G401 (cell line): ENCODE results near the gene TCF4. TPM values are rescaled to one million over a fixed set of nuclear protein-coding genes. Genes with fewer than 3 reads are reported as not detected.
"Not testable (repeated sequence)": the region's sequence is repeated elsewhere in the genome, so short reads cannot be mapped to it uniquely, and the experiment has no call there.

Experiments used
- DNase-seq: peaks from one replicate; pipeline ENCODE4 v3.0.0-alpha.2; 2015; ENCODE audit warnings: low spot score
- in situ Hi-C: cut with HindIII; loops from 2 replicates; pipeline ENCODE4 v1.10.0; 2016; ENCODE audit warnings: low sequenced_read_pairs, mixed read lengths
- total RNA-seq: library from RNA; depleted of rRNA; stranded (reverse); fragments of >200 nt; shearing (Covaris generic); gene quantifications from 2 replicates; pipeline ENCODE4 v1.2.3, GENCODE V29; 2014

Gene TCF4
- total RNA-seq, 1 experiment from 2014 or later, result 6.8 TPM

DNA sequence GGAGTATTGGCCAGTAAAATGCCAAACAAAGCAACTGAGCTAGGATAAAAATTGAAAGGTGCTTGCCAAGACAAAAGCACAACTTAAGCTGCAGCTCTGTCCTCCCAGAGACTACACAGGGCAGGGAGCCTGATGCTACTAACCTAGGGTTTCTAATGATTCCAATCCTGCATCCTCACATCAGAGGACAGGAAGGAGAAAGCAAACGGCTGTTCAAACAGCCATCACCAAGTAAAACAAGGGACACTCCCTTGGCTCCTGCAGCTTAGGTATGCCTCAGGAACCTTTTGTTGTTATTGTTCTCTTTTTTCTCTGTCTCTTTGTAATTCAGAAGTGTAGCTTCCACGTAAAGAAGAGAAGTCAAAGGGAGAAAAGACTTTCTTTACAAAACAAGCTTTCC is 99.5 kb downstream of the TCF4 start:
- in situ Hi-C loops, result no loop called here
- DNase-seq, result peak; percentile 82

DNA sequence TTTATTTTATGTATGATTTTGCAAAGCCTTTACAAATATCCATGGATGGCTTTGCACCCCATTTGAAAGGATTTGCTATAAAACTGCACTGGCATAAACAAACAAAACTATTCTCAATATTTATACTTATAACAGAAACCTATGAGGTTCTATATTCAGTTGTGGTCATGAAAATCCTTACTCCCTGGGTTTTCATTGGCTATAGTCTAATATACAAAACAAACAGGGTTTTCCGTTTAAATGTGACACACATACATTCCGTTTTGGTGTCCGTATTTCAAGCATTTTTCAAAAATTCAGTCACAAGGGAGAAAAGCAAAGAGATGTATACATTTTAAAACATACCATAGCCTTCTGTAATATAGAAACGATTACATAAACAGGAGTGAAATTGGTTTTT is 100.0 kb downstream of the TCF4 start:
- in situ Hi-C loops, result no loop called here
- no peak for DNase-seq

DNA sequence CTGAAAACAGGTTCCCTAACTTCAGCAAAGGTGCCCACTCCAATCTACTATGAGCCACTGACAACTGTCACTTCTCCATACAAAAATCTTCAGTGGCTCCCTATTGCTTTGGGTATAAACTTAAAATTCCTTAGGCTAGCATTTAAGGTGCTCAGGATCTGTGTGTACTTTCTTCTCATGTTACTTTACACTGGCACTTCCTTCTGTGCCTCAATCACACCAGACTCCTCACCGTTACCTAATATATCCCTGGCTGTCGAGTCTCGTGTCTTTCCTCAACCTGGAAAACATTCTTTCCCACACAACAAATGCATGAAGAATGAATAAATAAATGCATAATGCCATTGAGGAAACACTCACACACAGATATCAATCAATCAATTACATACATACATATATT is 101.1 kb downstream of the TCF4 start:
- in situ Hi-C loops, result no loop called here
- no peak for DNase-seq

DNA sequence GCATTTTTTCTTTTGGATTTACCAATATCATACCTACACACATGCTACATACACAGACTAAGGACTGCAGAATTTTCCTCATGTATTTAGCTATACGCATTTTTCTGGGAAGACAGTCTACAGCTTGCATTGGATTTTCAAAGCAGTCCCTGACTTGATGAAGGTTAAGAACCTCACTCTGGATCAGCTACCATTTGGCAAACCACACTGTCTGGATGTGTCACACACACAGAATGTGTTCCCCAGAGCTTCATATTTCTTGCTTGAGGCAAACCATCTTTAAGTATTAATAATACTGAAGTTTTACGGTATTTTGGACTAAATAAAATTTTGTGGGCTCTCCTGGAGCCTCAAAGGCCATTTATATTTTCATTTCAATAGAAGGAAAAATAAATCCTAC is 102.3 kb downstream of the TCF4 start:
- DNase-seq, result no peak
- in situ Hi-C loops, result no loop called here

DNA sequence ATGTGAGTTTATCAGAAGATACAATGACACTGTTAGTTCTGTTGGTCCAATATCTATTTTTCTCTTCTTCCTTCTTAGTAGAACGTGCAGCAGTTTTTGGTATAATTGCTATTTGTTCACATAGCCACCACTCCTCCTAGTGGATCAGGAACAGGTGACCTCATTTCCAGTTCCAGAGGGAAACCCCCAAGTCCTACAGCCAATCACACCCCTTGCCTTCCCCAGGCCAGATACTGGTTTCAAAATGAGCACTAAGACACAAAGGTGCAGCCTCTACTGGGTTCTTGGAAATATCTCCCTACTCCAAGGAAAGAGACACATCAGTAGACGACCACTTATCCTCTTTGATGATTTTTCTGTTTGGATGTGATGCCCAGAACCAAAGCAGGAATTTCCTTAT is 103.2 kb downstream of the TCF4 start:
- in situ Hi-C loops, result no loop called here
- DNase-seq, result no peak

DNA sequence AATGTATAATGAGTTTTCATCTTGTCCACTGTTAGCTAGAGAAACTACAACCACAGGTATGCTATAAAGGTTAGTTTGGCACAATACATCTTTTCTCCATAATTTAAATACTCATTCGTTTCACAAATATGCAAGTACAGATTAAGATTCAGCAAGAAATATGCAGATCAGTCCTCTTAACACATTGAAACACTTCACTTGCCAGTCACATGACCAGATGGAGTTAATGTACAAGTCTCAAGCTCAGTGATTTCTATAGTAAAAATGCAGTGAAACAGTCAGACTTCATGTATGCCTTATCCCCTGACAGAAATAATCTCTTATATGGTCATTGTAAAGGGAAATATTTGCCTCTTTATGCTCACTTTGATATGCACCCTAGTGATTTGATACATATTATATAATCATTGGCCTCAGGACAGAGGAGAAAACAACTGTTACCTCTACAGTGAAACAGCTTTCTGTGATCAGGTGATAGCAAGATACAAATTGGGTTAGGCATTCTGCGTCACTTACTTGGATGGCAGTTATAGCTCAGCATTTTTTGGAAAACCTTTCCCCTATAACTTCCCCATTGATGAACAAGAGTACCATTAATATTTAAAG is 104.6 kb downstream of the TCF4 start:
- in situ Hi-C loops, result no loop called here
- DNase-seq, result peak; percentile 69

DNA sequence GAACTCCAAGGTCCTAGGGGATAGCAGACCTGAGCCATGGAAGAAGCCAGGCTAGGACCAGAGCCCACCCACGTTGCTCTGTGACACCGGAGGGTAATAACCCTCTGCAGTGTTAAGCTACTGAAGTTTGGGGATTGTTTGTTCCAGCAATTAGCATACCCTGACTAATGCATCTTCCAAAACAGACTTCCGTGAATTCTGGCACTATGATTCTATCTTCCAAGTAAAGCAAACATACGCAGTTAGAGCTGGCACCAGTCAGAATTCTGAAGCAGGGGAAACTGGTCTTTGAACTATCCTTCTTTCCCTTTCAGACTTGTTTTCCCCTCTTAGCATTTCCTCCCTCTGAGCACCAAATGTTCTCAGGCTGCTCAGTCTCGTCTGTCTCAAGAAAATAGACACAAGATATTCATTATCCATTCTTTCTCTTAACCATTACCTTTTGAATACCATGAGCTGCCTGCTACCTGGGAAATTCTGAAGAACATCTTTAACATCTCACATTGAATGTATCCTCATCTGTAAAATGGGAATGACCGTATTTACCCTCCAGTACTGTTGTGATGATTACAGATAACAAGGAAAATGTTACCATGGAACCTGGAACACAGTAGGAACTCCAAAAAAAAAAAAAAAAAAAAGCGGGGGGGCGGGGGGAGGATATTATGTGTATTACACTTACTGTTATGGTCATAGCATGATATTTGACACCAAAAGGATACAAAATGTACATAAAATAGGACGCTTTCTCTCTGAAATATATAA is 108.2 kb downstream of the TCF4 start:
- DNase-seq, result no peak
- in situ Hi-C loops, result no loop called here

DNA sequence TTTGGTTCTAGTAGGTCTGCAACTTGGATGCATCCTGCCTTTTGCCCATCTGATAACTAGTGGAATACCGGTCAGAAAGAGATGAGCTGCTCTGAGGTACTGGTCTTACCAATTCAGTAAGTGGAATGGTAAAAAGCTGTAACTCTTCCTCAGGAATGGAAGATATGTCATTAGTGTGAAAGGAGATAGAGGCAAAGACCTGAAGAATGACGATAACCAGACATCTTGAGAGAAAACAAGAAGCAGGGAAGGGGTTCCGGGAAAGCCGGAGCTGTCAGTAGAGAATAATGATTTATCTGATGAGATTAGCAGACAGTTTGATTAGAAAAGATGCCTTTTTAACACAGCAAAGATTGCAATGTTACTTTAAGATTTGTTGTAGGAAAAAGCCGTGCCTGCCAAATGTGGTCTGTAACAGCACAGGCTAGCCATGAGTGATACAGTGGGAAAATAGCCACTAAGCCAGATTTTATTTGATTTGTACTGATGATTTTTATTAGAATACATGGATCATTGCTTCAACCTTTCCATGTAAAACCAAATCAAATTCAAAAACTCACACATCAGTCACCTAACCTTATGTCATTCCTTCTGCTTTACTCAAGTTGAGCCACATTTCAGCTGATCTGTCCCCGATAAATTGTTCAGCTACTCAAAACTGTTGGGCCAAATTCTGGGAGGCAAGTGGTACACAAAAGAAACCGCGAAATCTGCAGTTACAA is 110.0 kb downstream of the TCF4 start:
- peak; percentile 76 for DNase-seq
- in situ Hi-C loops, result no loop called here

DNA sequence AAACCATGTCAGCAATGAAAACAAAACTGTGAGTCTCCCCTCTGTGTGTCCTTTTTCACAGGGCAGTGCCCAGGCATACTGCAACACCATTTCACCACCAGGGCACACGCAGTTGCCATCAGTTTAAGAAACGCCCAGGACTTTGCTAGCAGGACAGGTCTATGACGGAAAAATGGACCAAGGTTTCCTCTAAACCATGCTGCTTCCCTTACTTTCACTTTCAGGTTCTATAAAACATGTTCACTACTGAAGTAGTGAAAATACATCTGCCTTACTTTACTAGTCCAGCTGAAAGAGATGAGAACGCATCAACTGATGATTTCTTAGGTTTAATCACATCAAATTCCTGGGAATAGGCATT is 110.5 kb downstream of the TCF4 start:
- in situ Hi-C loops, result no loop called here
- DNase-seq, result peak; percentile 81

DNA sequence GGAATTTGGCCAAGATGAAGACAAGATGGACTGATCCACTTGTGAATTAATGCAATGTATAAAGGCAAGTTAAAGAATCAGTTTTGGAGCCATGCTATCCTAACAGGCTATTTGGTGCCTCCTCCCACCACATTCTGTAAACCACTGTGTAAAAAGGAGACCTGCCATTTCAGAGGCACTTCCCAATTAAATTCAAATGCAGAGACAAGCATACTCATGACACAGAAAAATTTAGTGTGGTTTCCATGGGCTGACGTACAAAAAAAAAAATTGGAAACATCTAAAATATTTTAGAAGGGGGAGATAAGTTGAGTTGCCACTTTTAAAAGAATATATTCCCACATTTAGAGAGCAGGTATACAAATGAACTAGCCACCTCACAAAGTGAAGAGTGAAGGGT is 112.1 kb downstream of the TCF4 start:
- no peak for DNase-seq
- in situ Hi-C loops, result no loop called here

DNA sequence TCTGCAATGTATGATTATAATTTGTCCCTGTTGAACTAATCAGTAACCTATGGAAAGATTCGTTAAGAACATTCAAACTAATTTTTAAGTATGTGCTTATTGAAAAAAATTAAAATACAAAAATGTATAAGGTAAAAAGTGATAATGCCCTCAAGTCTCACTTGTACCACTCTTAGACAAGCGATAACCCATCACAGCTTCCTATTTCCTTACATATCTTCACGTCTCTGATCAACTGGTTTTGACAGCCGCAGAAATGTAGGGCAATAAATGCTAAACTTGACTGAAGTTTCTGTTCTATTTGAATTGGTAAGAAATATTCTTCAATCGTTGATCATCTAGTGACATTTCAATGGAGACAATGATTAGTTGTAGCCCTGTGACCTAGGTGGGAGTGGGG is 112.5 kb downstream of the TCF4 start:
- DNase-seq, result no peak
- in situ Hi-C loops, result no loop called here

DNA sequence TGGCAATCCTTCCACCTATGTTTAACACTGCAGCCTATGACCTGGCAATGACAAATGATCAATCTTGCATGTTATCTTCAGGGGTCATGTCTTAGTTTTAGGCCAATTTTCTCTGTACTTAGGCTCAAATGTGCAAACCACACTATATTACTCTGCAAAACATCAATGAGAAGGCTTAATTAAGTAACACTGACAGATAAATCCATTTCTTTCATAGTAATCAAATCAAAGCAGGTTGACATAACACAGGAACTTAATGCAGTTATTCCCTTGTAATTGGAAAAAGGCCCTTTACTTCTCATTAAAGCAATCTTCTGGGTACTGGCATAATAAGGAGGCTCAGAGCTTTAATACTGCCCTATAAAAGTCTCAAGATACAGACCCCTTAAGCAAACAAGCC is 114.4 kb downstream of the TCF4 start:
- DNase-seq, result no peak
- in situ Hi-C loops, result no loop called here

DNA sequence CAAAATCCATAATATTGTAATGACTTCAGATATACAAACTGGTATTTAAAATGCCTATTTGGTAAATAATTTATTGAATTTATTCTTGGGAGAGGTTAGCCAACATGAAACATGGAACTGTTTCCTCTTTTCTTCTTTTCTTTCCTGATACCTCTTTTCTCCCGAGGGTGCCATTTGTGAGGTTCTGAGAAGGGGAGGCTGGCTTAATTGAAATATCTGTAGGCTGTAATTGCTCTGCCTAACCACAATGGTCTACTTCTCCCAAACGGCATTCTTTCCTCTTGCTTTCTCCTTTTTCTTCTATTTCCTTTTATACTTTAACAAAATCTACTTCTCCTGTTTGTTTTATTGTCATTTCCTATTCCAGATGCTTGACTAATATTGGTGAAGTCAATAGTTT is 114.9 kb downstream of the TCF4 start:
- no peak for DNase-seq
- in situ Hi-C loops, result no loop called here

DNA sequence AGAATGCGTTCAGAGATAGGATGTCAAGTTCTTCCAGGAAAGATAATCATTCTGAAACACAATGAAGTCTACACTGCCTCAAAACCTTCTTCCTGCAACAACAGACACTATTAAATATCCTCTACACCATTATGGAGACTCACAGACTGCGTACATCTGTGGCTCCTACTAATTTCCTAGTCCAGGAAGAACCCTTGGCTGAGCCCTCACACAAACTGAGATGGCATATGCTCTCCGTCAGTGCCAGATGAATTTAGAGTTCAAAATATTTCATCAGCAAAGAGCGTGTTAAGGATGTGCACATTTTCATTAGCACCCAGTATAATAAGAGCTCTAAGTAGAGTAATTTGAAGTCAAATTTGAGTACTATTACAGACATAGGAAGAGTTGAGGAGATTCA is 117.2 kb downstream of the TCF4 start:
- DNase-seq, result peak; percentile 98
- in situ Hi-C loops, result no loop called here

DNA sequence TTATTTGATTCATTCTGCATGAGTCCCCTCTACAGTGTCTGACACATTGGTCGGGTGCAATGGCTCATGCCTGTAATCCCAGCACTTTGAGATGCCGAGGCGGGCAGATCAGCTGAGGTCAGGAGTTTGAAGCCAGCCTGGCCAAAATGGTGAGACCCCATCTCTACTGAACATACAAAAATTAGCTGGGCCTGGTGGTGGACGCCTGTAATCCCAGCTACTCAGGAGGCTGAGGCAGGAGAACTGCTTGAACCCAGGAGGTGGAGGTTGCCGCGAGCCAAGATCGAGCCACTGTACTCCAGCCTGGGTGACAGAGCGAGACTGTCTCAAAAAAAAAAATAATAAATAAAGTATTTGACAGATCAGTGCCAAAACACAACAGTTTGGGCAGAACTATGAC is 118.9 kb downstream of the TCF4 start:
- DNase-seq, in situ Hi-C loops: not testable (repeated sequence)

DNA sequence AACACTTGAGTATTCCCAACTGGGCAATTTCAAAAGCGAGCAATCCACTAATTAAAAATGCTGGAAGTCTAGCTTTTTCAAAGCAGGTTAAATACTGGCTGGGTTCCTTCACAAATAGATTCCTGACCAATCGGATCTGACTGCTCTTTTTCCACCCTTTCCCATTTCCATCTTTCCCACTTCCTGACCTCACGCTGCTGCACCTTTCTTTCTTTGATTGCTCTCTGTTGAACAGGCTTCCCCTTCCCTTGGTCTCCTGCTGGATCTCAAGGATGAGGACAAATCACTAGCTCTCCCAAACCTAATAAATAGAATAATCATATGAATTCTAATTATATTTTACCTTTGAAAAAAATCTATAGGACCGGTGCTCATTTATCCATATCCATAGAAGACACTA is 121.2 kb downstream of the TCF4 start:
- in situ Hi-C loops, result no loop called here

DNA sequence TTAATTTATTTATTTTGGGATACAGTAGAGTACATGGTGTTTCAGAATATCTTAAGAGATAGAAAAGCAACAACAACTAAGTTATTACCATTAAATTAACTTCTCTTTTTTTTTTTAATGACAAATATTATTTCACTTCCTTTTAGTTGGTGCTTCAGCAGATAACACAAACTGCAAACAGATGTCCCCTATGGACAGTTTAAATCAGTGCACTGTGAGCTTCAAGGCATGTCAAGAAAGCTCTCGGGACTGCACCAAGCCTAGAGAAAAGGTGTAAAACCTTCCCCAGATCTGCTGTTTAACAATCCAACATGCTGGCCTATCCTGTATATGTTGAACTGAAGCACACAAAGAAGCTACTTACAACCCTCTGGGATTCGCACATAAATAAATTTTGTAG is 122.7 kb downstream of the TCF4 start:
- no peak for DNase-seq

More for the DNA sequence above, 121.2 kb downstream of the TCF4 start:
- DNase-seq, result peak; percentile 56

DNA sequence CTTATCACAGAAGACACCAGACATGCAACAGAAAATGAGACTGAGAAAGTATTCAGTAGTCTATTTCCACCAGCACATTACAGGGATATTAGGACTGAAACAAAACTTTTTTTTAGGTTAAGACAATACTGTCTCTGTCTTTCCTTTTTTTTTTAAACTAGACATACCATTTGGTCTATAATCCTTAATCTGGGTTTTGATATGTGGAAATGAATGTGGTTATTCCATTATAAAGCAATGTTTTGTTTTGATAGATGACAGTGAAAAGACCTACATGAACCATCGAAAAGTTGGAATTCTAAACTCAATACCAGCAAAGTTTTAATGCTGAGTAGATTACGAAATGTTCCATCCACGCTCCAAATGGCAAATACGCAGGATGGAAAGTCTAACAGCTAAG is 123.4 kb downstream of the TCF4 start:
- DNase-seq, result no peak
- in situ Hi-C loops, result no loop called here

More for the DNA sequence above, 122.7 kb downstream of the TCF4 start:
- in situ Hi-C loops, result no loop called here

DNA sequence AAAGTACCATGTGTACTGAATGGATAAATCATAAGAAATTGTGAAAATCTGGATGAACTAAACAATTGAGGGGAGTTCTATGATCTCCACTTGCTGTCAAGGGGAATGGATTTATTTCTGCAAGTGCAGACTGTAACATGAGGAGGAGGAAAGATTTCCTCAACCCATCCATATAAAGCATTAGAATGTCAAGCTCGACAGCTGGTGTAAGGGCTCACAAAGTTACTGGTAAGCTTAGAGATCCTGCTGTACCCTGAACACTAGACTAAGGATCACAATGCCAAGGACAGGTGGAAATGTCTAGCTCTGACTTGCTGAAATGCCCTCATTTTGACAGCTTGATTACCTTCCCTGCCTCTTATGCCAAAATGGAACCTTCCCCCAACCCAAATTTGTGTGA is 125.3 kb downstream of the TCF4 start:
- peak; percentile 68 for DNase-seq
- in situ Hi-C loops, result no loop called here

DNA sequence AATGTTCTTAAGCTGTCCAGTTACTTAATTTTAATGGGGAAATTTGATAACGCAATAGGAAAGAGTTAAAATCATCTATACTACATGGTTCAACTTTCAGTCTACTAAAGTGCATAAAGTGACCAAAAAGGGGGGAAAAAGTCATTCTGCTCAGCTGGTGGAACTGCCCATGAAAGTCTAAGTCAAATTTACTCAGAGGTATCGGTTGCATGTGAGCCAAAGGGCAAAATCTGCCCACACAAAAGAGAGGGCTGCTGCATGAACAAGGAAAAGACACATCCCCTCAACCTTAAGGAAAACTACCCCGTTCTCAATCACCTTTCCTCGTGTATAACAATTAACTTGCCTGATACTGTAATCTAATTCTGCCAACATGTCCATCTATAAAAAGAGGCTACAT is 126.1 kb downstream of the TCF4 start:
- no peak for DNase-seq
- in situ Hi-C loops, result no loop called here
